ENCODE results near the gene C1S.
"Not testable (repeated sequence)": the region's sequence is repeated elsewhere in the genome, so short reads cannot be mapped to it uniquely, and the experiment has no call there.

- TF ChIP-seq RBAK (tag by site-specific recombination; IDR thresholded peaks at IDR 0.05); ZBTB10 (tag by site-specific recombination; IDR thresholded peaks at IDR 0.05); CTCF (tag by site-specific recombination; IDR thresholded peaks at IDR 0.05); ZNF513 (tag by site-specific recombination; IDR thresholded peaks at IDR 0.05); ZBTB17 (tag by site-specific recombination; IDR thresholded peaks at IDR 0.05); TCF7L2 (IDR thresholded peaks at IDR 0.05; ENCODE audit: borderline replicate concordance, low read depth, low read length); KLF7 (tag by site-specific recombination; IDR thresholded peaks at IDR 0.05; ENCODE audit: borderline replicate concordance); ZNF302 (tag by site-specific recombination; IDR thresholded peaks at IDR 0.05; ENCODE audit: low read depth); ZEB2 (tag by site-specific recombination; IDR thresholded peaks at IDR 0.05); ELK4 (IDR thresholded peaks at IDR 0.05; ENCODE audit: borderline replicate concordance, low read depth, low read length); ZSCAN30 (tag by site-specific recombination; IDR thresholded peaks at IDR 0.05): not testable (repeated sequence)
Measured at GRCh38 chr12:7107181-7107580, 46.7 kb downstream of the C1S start.

Measured in HEK293 (cell line).